GM23338 (cell line): ENCODE results near the gene PMEL. TPM values are rescaled to one million over a fixed set of nuclear protein-coding genes. Genes with fewer than 3 reads are reported as not detected.
A peak's percentile ranks its signal among the peaks of the same experiment; 100 is the strongest.

Experiments used
- ATAC-seq: fragments of 200-7000 bp; cut with Tn5 transposase; 3 replicates; pipeline ENCODE4 v1.9.1; 2020
- DNase-seq: peaks from one replicate; pipeline ENCODE4 v3.0.0-alpha.2; 2015; ENCODE audit warnings: low spot score
- H2AFZ ChIP-seq: fragments of 200-600 bp; sonication (generic); 2 replicates; pipeline ENCODE4 v1.8.0; 2016; ENCODE audit warnings: antibody characterized with exemption, mild to moderate bottlenecking, moderate library complexity
- H3F3A ChIP-seq: fragments of 200-600 bp; sonication (generic); replicated peaks from 2 replicates; pipeline ENCODE4 v1.8.0; 2017; ENCODE audit warnings: antibody characterized with exemption, mixed run types, low read depth
- H3K27ac ChIP-seq: fragments of 200-600 bp; sonication (generic); 2 replicates; pipeline ENCODE4 v1.6.1; 2016; ENCODE audit warnings: low read depth
- H3K27me3 ChIP-seq: fragments of 200-600 bp; sonication (generic); 2 replicates; pipeline ENCODE4 v1.8.0; 2016; ENCODE audit warnings: mild to moderate bottlenecking, mixed run types, moderate library complexity; ENCODE audit not compliant: insufficient read depth
- H3K36me3 ChIP-seq: fragments of 200-600 bp; sonication (generic); 2 replicates; pipeline ENCODE4 v1.8.0; 2016; ENCODE audit warnings: mild to moderate bottlenecking; ENCODE audit not compliant: insufficient read depth
- H3K4me1 ChIP-seq: fragments of 200-600 bp; sonication (generic); 2 replicates; pipeline ENCODE4 v1.8.0; 2016; ENCODE audit warnings: mild to moderate bottlenecking, moderate library complexity; ENCODE audit not compliant: insufficient read depth
- H3K4me2 ChIP-seq: fragments of 200-600 bp; sonication (generic); 2 replicates; pipeline ENCODE4 v1.7.1; 2017; ENCODE audit warnings: mixed run types
- H3K4me3 ChIP-seq: fragments of 200-600 bp; sonication (generic); 2 replicates; pipeline ENCODE4 v1.6.1; 2016; ENCODE audit warnings: mixed run types
- H3K79me2 ChIP-seq: fragments of 200-600 bp; sonication (generic); replicated peaks from 2 replicates; pipeline ENCODE4 v1.8.0; 2017; ENCODE audit warnings: mild to moderate bottlenecking; ENCODE audit not compliant: insufficient read depth
- H3K9me2 ChIP-seq: fragments of 200-600 bp; sonication (generic); 2 replicates; pipeline ENCODE4 v1.8.0; 2017; ENCODE audit not compliant: insufficient read depth
- H4K20me1 ChIP-seq: fragments of 200-600 bp; sonication (generic); replicated peaks from 2 replicates; pipeline ENCODE4 v1.8.0; 2017; ENCODE audit warnings: mild to moderate bottlenecking; ENCODE audit not compliant: insufficient read depth
- H3K27ac Mint-ChIP-seq: 2 replicates; pipeline ENCODE4 v1.8.0; 2020; ENCODE audit warnings: inconsistent platforms, mild to moderate bottlenecking, moderate library complexity, mixed read lengths
- H3K27me3 Mint-ChIP-seq: 3 replicates; pipeline ENCODE4 v1.8.0; 2022; ENCODE audit warnings: low read depth, mild to moderate bottlenecking, moderate library complexity, mixed read lengths, inconsistent platforms; ENCODE audit not compliant: insufficient read depth, poor library complexity
- H3K36me3 Mint-ChIP-seq: 3 replicates; pipeline ENCODE4 v1.8.0; 2021; ENCODE audit warnings: low read depth, mild to moderate bottlenecking, inconsistent platforms, moderate library complexity, mixed read lengths
- H3K4me1 Mint-ChIP-seq: 3 replicates; pipeline ENCODE4 v1.8.0; 2020; ENCODE audit warnings: mild to moderate bottlenecking, inconsistent platforms, mixed read lengths
- H3K4me3 Mint-ChIP-seq: 3 replicates; pipeline ENCODE4 v1.8.0; 2021; ENCODE audit warnings: moderate library complexity, mild to moderate bottlenecking, inconsistent platforms, mixed read lengths
- H3K9me3 Mint-ChIP-seq: 3 replicates; pipeline ENCODE4 v1.8.0; 2020; ENCODE audit warnings: moderate library complexity, mild to moderate bottlenecking, inconsistent platforms, mixed read lengths
- CREB1 ChIP-seq: fragments of 250-450 bp; sonication (Bioruptor Pico); IDR thresholded peaks from 2 replicates; pipeline ENCODE4 v1.5.0; 2020; ENCODE audit warnings: low read depth, mild to moderate bottlenecking, moderate library complexity
- CTCF ChIP-seq, 2 experiments: fragments of 200-600 bp in 1 of 2; sonication (generic) in 1 of 2; conservative IDR thresholded peaks; 2 replicates each; pipeline versions ENCODE4 v1.5.1 to v1.6.1; 2016 to 2017; ENCODE audit warnings: antibody characterized with exemption in 2 of 2, low read depth in 2 of 2, mild to moderate bottlenecking in 2 of 2, moderate library complexity in 1 of 2
- ETS1 ChIP-seq: IDR thresholded peaks from 2 replicates; pipeline ENCODE4 v1.6.1; 2016; ENCODE audit warnings: antibody characterized with exemption
- EZH2phosphoT487 ChIP-seq: fragments of 200-600 bp; sonication (generic); IDR thresholded peaks from one replicate; pipeline ENCODE4 v1.8.1; 2018; ENCODE audit warnings: antibody characterized with exemption; ENCODE audit not compliant: unreplicated experiment
- JUNB ChIP-seq: IDR thresholded peaks from one replicate; pipeline ENCODE4 v1.6.1; 2016; ENCODE audit warnings: antibody characterized with exemption; ENCODE audit not compliant: unreplicated experiment
- POLR2AphosphoS5 ChIP-seq: IDR thresholded peaks from 2 replicates; pipeline ENCODE4 v1.6.1; 2016; ENCODE audit warnings: antibody characterized with exemption, low read depth
- REST ChIP-seq: IDR thresholded peaks from one replicate; pipeline ENCODE4 v1.6.1; 2018; ENCODE audit warnings: antibody characterized with exemption; ENCODE audit not compliant: unreplicated experiment
- STAT1 ChIP-seq: IDR thresholded peaks from one replicate; pipeline ENCODE4 v1.6.1; 2016; ENCODE audit warnings: antibody characterized with exemption; ENCODE audit not compliant: unreplicated experiment
- ZNF114 ChIP-seq: fragments of 250-450 bp; sonication (Bioruptor Pico); IDR thresholded peaks from 2 replicates; pipeline ENCODE4 v1.5.0; 2020; ENCODE audit warnings: mild to moderate bottlenecking, moderate library complexity
- ZNF331 ChIP-seq: fragments of 250-450 bp; sonication (Bioruptor Pico); IDR thresholded peaks from 2 replicates; pipeline ENCODE4 v1.5.0; 2020; ENCODE audit warnings: low read depth, mild to moderate bottlenecking, moderate library complexity
- polyA plus RNA-seq: library from polyadenylated mRNA; unstranded; fragments of >200 nt; fragmentation: Nextera tagmentation; extraction: Ambion mirVana; gene quantifications from 2 replicates; pipeline ENCODE4 v1.2.1, GENCODE V29; 2016
- total RNA-seq: library from RNA; depleted of rRNA; stranded (reverse); fragments of >200 nt; shearing (Covaris generic); gene quantifications from 2 replicates; pipeline ENCODE4 v1.2.3, GENCODE V29; 2014

PMEL gene
- total and polyA plus RNA-seq, 2 experiments from 2014 or later = 68.1 to 108 TPM

- Histone ChIP-seq H4K20me1 (no peaks in the 10 kb centered on the region), H3K27me3 (peaks cover 40% of the 10 kb centered on the region), H3F3A (peaks cover 11% of the 10 kb centered on the region), H3K4me3 (peak within 1 kb of the TSS; percentile 75), H2AFZ (peak within 1 kb of the TSS; percentile 96), H3K9me2 (no peaks in the 10 kb centered on the region), H3K4me1 (peaks cover 45% of the 10 kb centered on the region), H3K4me2 (peak within 1 kb of the TSS; percentile 86), H3K27ac (peak within 1 kb of the TSS; percentile 85), H3K36me3 (no peaks in the 10 kb centered on the region), H3K79me2 (peaks cover 9% of the 10 kb centered on the region)
- H3K4me1 Mint-ChIP-seq = peaks cover 32% of the 10 kb centered on the region
- peaks cover 4% of the 10 kb centered on the region; the same call in 1 of the 3 replicates for H3K36me3 Mint-ChIP-seq
- ATAC-seq = peak; percentile 15
- H3K27ac Mint-ChIP-seq = peak within 1 kb of the TSS; percentile 69; the same call in 1 of the 2 replicates
- no peaks in the 10 kb centered on the region; the same call in 2 of the 3 replicates for H3K9me3 Mint-ChIP-seq
- DNase-seq = peak; percentile 74
- H3K27me3 Mint-ChIP-seq = peaks cover 28% of the 10 kb centered on the region
- TF ChIP-seq POLR2AphosphoS5 (0 out of 2 replicates have a peak, but pooled peaks have one; percentile 12), CREB1 (CRISPR knock-in tag) (0 out of 2 replicates have a peak, but pooled peaks have one; percentile 4), JUNB (no peak), ZNF331 (no peak), CTCF (conservative IDR thresholded peaks at IDR 0.05; ENCODE audit: low read depth in 2 of 2) (peak; percentile 57 to 86), STAT1 (no peak)
- peak within 1 kb of the TSS; percentile 81 for H3K4me3 Mint-ChIP-seq
These were observed 35.0 kb downstream of the PMEL start, which contains the start of gene DGKA for GRCh38 chr12:55930771-55931316. Gene DGKA, plus strand, starts transcription at chr12:55931162. Its CDS starts 5,342 bp downstream, at chr12:55936504.

- DNase-seq (no peak), ATAC-seq (no peak)
- peaks cover 24% of the 10 kb centered on the region for H3K79me2 ChIP-seq
- no peak overlapping the region for H3K4me3 ChIP-seq
- Mint-ChIP-seq H3K9me3 (no peaks in the 10 kb centered on the region; the same call in 2 of the 3 replicates), H3K4me1 (peaks cover 42% of the 10 kb centered on the region), H3K27ac (peak overlapping the region; percentile 54), H3K27me3 (peaks cover 19% of the 10 kb centered on the region), H3K36me3 (peaks cover 16% of the 10 kb centered on the region), H3K4me3 (no peak overlapping the region; the same call in 1 of the 3 replicates)
- H3F3A ChIP-seq = peaks cover 18% of the 10 kb centered on the region
- no peaks in the 10 kb centered on the region for H4K20me1 ChIP-seq
- peak overlapping the region; percentile 96; the same call in 1 of the 2 replicates for H3K27ac ChIP-seq
- H3K27me3 ChIP-seq = peaks cover 30% of the 10 kb centered on the region
- H3K4me2 ChIP-seq = no peak overlapping the region; the same call in 1 of the 2 replicates
- no peaks in the 10 kb centered on the region for H3K36me3 ChIP-seq
- no peaks in the 10 kb centered on the region for H3K9me2 ChIP-seq
- no peak overlapping the region for H2AFZ ChIP-seq
- peaks cover 48% of the 10 kb centered on the region for H3K4me1 ChIP-seq
- no peak for TF ChIP-seq ETS1
- no peak for TF ChIP-seq CTCF (conservative IDR thresholded peaks at IDR 0.05; ENCODE audit: low read depth in 2 of 2)
- TF ChIP-seq ZNF331 = no peak
- no peak for TF ChIP-seq REST
- no peak for TF ChIP-seq JUNB
- no peak for TF ChIP-seq EZH2phosphoT487
- no peak for TF ChIP-seq ZNF114 (CRISPR knock-in tag)
- no peak for TF ChIP-seq STAT1
These were observed 36.5 kb downstream of the PMEL start for GRCh38 chr12:55929306-55929791.
